Stimulated activated CD8-positive, alpha-beta memory T cell treated with anti-CD3 and anti-CD28 coated beads, Interleukin-2, amount 100 ng/mL, for 48 hours (primary cell): ENCODE measurements around the gene SUMO1.
A peak's percentile ranks its signal among the peaks of the same experiment; 100 is the strongest.
"Not testable (repeated sequence)": the region's sequence is repeated elsewhere in the genome, so short reads cannot be mapped to it uniquely, and the experiment has no call there.

Experiments
- DNase-seq, 2 donors: peaks; one replicate each; pipeline ENCODE4 v3.0.0-alpha.2; 2020; ENCODE audit warnings: low read depth in 2 of 2

SUMO1 gene

GRCh38 chr2:202238234-202239197 lies at the start of gene SUMO1:
Gene SUMO1 (minus strand): TSS chr2:202238597. CDS start chr2:202238451, 146 bp downstream.
- DNase-seq, result peak; percentile 77 to 87

- no peak for DNase-seq
Measured at GRCh38 chr2:202286595-202286994, 48.2 kb upstream of the SUMO1 start.

- no peak for DNase-seq
Measured at GRCh38 chr2:202278944-202279343, 40.5 kb upstream of the SUMO1 start.

GRCh38 chr2:202278036-202278760 lies 39.8 kb upstream of the SUMO1 start:
- DNase-seq, result no peak

GRCh38 chr2:202276078-202276720 lies 37.8 kb upstream of the SUMO1 start:
- not testable (repeated sequence) for DNase-seq

GRCh38 chr2:202270487-202270886 lies 32.1 kb upstream of the SUMO1 start:
- no peak for DNase-seq

- DNase-seq, result no peak
Measured at GRCh38 chr2:202269585-202269984, 31.2 kb upstream of the SUMO1 start.

GRCh38 chr2:202267495-202267894 lies 29.1 kb upstream of the SUMO1 start:
- DNase-seq, result no peak

GRCh38 chr2:202265467-202266277 lies 27.3 kb upstream of the SUMO1 start, which contains the start of gene NOP58:
Gene NOP58 (plus strand): TSS chr2:202265763. CDS start chr2:202265942, 179 bp downstream.
- DNase-seq, result peak; percentile 73 to 82

- DNase-seq, result no peak
Measured at GRCh38 chr2:202261531-202261930, 23.1 kb upstream of the SUMO1 start.

- DNase-seq, result no peak
Measured at GRCh38 chr2:202251494-202251893, 13.1 kb upstream of the SUMO1 start.

- no peak for DNase-seq
Measured at GRCh38 chr2:202249521-202250253, 11.3 kb upstream of the SUMO1 start.

GRCh38 chr2:202247710-202248109 lies 9.3 kb upstream of the SUMO1 start:
- DNase-seq, result not testable (repeated sequence)

- peak in 1 of 2 donors; percentile 7 for DNase-seq
Measured at GRCh38 chr2:202237787-202238233, 587 bp downstream of the SUMO1 start.

- no peak for DNase-seq
Measured at GRCh38 chr2:202221873-202222272, 16.5 kb downstream of the SUMO1 start.

- no peak for DNase-seq
Measured at GRCh38 chr2:202215179-202215578, 23.2 kb downstream of the SUMO1 start.

GRCh38 chr2:202208526-202208925 lies 29.9 kb downstream of the SUMO1 start:
- no peak for DNase-seq

- no peak for DNase-seq
Measured at GRCh38 chr2:202204855-202205254, 33.5 kb downstream of the SUMO1 start.

GRCh38 chr2:202203348-202203747 lies 35.0 kb downstream of the SUMO1 start:
- no peak for DNase-seq
